Measurements from ENCODE around the gene LCMT2.
A peak's percentile ranks its signal among the peaks of the same experiment; 100 is the strongest.

The LCMT2 gene

GRCh38 chr15:43330780-43331087, 361 bp upstream of the LCMT2 start:
- Histone ChIP-seq H3K9ac (ENCODE audit: low read length) (no peak overlapping the region), H2AFZ (ENCODE audit: low read depth, low read length) (peak overlapping the region; percentile 76; the same call in 1 of the 2 replicates), H3K36me3 (replicated peaks; ENCODE audit: low read depth, low read length) (no peaks in the 10 kb centered on the region), H3K4me3 (ENCODE audit: low read length) (peak overlapping the region; percentile 60), H3K4me1 (ENCODE audit: low read length) (peaks cover under 1% of the 10 kb centered on the region), H4K20me1 (ENCODE audit: insufficient read depth, low read length) (no peaks in the 10 kb centered on the region), H3K4me2 (ENCODE audit: low read length) (peak overlapping the region; percentile 25), H3K27ac (ENCODE audit: low read length) (no peak overlapping the region), H3K9me3 (ENCODE audit: insufficient read depth, low read length) (no peaks in the 10 kb centered on the region), H3K27me3 (ENCODE audit: low read depth, low read length) (no peaks in the 10 kb centered on the region), H3K79me2 (ENCODE audit: low read length) (no peaks in the 10 kb centered on the region)
- TF ChIP-seq CTCF (IDR thresholded peaks at IDR 0.05; ENCODE audit: low read depth, low read length) (no peak), EZH2phosphoT487 (IDR thresholded peaks at IDR 0.05; ENCODE audit: low read depth) (no peak)

- Histone ChIP-seq H3K27me3 (ENCODE audit: low read depth, low read length) (no peaks in the 10 kb centered on the region), H2AFZ (ENCODE audit: low read depth, low read length) (no peak overlapping the region), H3K36me3 (replicated peaks; ENCODE audit: low read depth, low read length) (no peaks in the 10 kb centered on the region), H3K79me2 (ENCODE audit: low read length) (no peaks in the 10 kb centered on the region), H3K27ac (ENCODE audit: low read length) (no peak overlapping the region), H3K4me2 (ENCODE audit: low read length) (no peak overlapping the region), H3K4me1 (ENCODE audit: low read length) (peaks cover 12% of the 10 kb centered on the region), H3K4me3 (ENCODE audit: low read length) (no peak overlapping the region), H4K20me1 (ENCODE audit: insufficient read depth, low read length) (no peaks in the 10 kb centered on the region), H3K9ac (ENCODE audit: low read length) (no peak overlapping the region), H3K9me3 (ENCODE audit: insufficient read depth, low read length) (no peaks in the 10 kb centered on the region)
- TF ChIP-seq EZH2phosphoT487 (IDR thresholded peaks at IDR 0.05; ENCODE audit: low read depth) (no peak), CTCF (IDR thresholded peaks at IDR 0.05; ENCODE audit: low read depth, low read length) (no peak)
These were observed 985 bp downstream of the LCMT2 start for GRCh38 chr15:43329217-43329959.

- no peak overlapping the region for H2AFZ ChIP-seq (ENCODE audit: low read depth, low read length)
- TF ChIP-seq EZH2phosphoT487 (IDR thresholded peaks at IDR 0.05; ENCODE audit: low read depth) (no peak), CTCF (IDR thresholded peaks at IDR 0.05; ENCODE audit: low read depth, low read length) (no peak)
- H3K27ac ChIP-seq (ENCODE audit: low read length): no peak overlapping the region
- peak overlapping the region; percentile 56 for H3K4me2 ChIP-seq (ENCODE audit: low read length)
- H3K27me3 ChIP-seq (ENCODE audit: low read depth, low read length): 0 out of 2 replicates have a peak, but pooled peaks cover 5% of the 10 kb centered on the region
- H3K4me3 ChIP-seq (ENCODE audit: low read length): peak overlapping the region; percentile 25; the same call in 1 of the 2 replicates
- no peaks in the 10 kb centered on the region for H3K79me2 ChIP-seq (ENCODE audit: low read length)
- no peaks in the 10 kb centered on the region for H3K36me3 ChIP-seq (replicated peaks; ENCODE audit: low read depth, low read length)
- peaks cover 12% of the 10 kb centered on the region for H3K4me1 ChIP-seq (ENCODE audit: low read length)
- H4K20me1 ChIP-seq (ENCODE audit: insufficient read depth, low read length): no peaks in the 10 kb centered on the region
- H3K9ac ChIP-seq (ENCODE audit: low read length): no peak overlapping the region
- H3K9me3 ChIP-seq (ENCODE audit: insufficient read depth, low read length): no peaks in the 10 kb centered on the region
These were observed 5.2 kb downstream of the LCMT2 start for GRCh38 chr15:43325039-43325684.

GRCh38 chr15:43318990-43319771, 11.2 kb downstream of the LCMT2 start:
- no peak overlapping the region for H3K4me2 ChIP-seq (ENCODE audit: low read length)
- no peaks in the 10 kb centered on the region for H3K9me3 ChIP-seq (ENCODE audit: insufficient read depth, low read length)
- TF ChIP-seq EZH2phosphoT487 (IDR thresholded peaks at IDR 0.05; ENCODE audit: low read depth) (no peak), CTCF (IDR thresholded peaks at IDR 0.05; ENCODE audit: low read depth, low read length) (no peak)
- H4K20me1 ChIP-seq (ENCODE audit: insufficient read depth, low read length): no peaks in the 10 kb centered on the region
- no peaks in the 10 kb centered on the region for H3K79me2 ChIP-seq (ENCODE audit: low read length)
- no peak overlapping the region for H3K4me3 ChIP-seq (ENCODE audit: low read length)
- no peaks in the 10 kb centered on the region for H3K36me3 ChIP-seq (replicated peaks; ENCODE audit: low read depth, low read length)
- no peak overlapping the region for H3K27ac ChIP-seq (ENCODE audit: low read length)
- H3K4me1 ChIP-seq (ENCODE audit: low read length): no peaks in the 10 kb centered on the region
- peaks cover 8% of the 10 kb centered on the region; the same call in 1 of the 2 replicates for H3K27me3 ChIP-seq (ENCODE audit: low read depth, low read length)
- H2AFZ ChIP-seq (ENCODE audit: low read depth, low read length): no peak overlapping the region
- no peak overlapping the region for H3K9ac ChIP-seq (ENCODE audit: low read length)

Measured in OCI-LY3 (cell line).